ENCODE data around the gene ADAT3. TPM values are rescaled to one million over a fixed set of nuclear protein-coding genes. Genes with fewer than 3 reads are reported as not detected.
A peak's percentile ranks its signal among the peaks of the same experiment; 100 is the strongest.

The ADAT3 gene
- total and polyA plus RNA-seq, 2 of the 4 experiments (the other 2 are of a cell fraction) = 0.36 to 2.8 TPM

DNA sequence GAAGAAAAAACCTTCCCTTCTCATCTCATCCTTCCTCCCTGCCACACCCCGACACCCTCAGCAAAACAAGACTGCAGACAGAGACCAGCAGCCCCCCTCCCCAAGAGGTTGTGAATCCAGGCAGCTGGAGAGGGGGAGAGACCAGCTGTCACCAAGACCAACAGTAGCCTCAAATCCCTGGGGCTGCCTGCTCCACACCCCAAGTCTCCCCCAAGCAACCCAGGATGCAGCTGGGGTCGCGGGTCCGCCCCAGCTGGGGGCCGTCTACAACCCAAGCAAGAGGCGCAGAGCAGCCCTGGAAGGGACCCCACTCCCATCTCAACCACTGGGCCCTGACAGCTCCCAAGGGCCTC lies 48.9 kb upstream of the ADAT3 start:
- peak overlapping the region; percentile 6; the same call in 1 of the 2 replicates for H3K4me3 ChIP-seq (ENCODE audit: insufficient read depth, low read depth, low read length)
- H4K5ac ChIP-seq (ENCODE audit: low read depth, low read length) = peak overlapping the region; percentile 84
- TF ChIP-seq RAD21 (IDR thresholded peaks at IDR 0.05; ENCODE audit: low read length) = no peak
- no peak for TF ChIP-seq MAZ (IDR thresholded peaks at IDR 0.05; ENCODE audit: borderline replicate concordance, low read depth, low read length)
- TF ChIP-seq SMC3 (IDR thresholded peaks at IDR 0.05; ENCODE audit: low read depth, low read length) = no peak
- TF ChIP-seq BHLHE40 (IDR thresholded peaks at IDR 0.05; ENCODE audit: low read depth, low read length) = no peak
- TF ChIP-seq RCOR1 (IDR thresholded peaks at IDR 0.05; ENCODE audit: insufficient replicate concordance, low read length) = no peak
- TF ChIP-seq CEBPB (IDR thresholded peaks at IDR 0.05; ENCODE audit: low read depth, low read length) = no peak
- TF ChIP-seq, protein P1, sequence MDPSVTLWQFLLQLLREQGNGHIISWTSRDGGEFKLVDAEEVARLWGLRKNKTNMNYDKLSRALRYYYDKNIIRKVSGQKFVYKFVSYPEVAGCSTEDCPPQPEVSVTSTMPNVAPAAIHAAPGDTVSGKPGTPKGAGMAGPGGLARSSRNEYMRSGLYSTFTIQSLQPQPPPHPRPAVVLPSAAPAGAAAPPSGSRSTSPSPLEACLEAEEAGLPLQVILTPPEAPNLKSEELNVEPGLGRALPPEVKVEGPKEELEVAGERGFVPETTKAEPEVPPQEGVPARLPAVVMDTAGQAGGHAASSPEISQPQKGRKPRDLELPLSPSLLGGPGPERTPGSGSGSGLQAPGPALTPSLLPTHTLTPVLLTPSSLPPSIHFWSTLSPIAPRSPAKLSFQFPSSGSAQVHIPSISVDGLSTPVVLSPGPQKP (IDR thresholded peaks at IDR 0.05; ENCODE audit: borderline replicate concordance, low read depth, low read length) = no peak
- no peak overlapping the region for H2BK20ac ChIP-seq (ENCODE audit: low read depth, low read length)
- H3K9ac ChIP-seq (ENCODE audit: low read depth, low read length) = peak overlapping the region; percentile 88
- peak overlapping the region; percentile 98 for H3K4ac ChIP-seq (ENCODE audit: low read depth, low read length)
- H3K4me2 ChIP-seq (ENCODE audit: low read depth, low read length) = peak overlapping the region; percentile 90
- H2BK120ac ChIP-seq (ENCODE audit: low read depth, low read length) = peak overlapping the region; percentile 80
- H3K14ac ChIP-seq (replicated peaks; ENCODE audit: low read depth, low read length) = peak overlapping the region; percentile 97
- no CpG with 5 or more reads among the region's 6 CpGs for WGBS, 2 experiments (ENCODE audit: extremely low coverage in 2 of 2, insufficient read length in 1 of 2)
- H3K27ac ChIP-seq (ENCODE audit: insufficient read depth, low read length) = peak overlapping the region; percentile 98
- peaks cover 8 to 89% of the 10 kb centered on the region in 2 experiments; a peak in 3 of 4 replicates for H3K79me1 ChIP-seq (ENCODE audit: low read depth in 1 of 2, low read length in 2 of 2)
- DNase-seq (no peak), ATAC-seq (ENCODE audit: low read depth) (no peak)
- peaks cover 7% of the 10 kb centered on the region; the same call in 1 of the 2 replicates for H3K9me1 ChIP-seq (ENCODE audit: insufficient read depth, low read length)
- H4K91ac ChIP-seq (ENCODE audit: insufficient read depth, low read depth, low read length) = peak overlapping the region; percentile 97
- H3K9me3 ChIP-seq (ENCODE audit: control insufficient read depth, insufficient read depth, low read length) = no peaks in the 10 kb centered on the region
- peak overlapping the region; percentile 54 for H3K23ac ChIP-seq (ENCODE audit: low read depth, low read length)
- H3K18ac ChIP-seq (ENCODE audit: low read depth, low read length) = peak overlapping the region; percentile 9; the same call in 1 of the 2 replicates
- H3K56ac ChIP-seq (ENCODE audit: extremely low read depth, insufficient read depth, low read length) = no peak overlapping the region
- CTCF ChIA-PET = interaction anchor here (0.6 kb wide), 1 partner anchor 27 kb away, joined by 3 read pairs; no protein-coding TSS in a partner anchor
- intact Hi-C loops (cut with micrococcal nuclease) (no loop called here), in situ Hi-C loops (cut with MboI; ENCODE audit: low sequenced_read_pairs) (no loop called here), dilution Hi-C loops (cut with HindIII; ENCODE audit: low sequenced_read_pairs, unreplicated experiment) (no loop called here)
- H2BK15ac ChIP-seq (ENCODE audit: low read depth, low read length) = peak overlapping the region; percentile 51; the same call in 1 of the 3 replicates
- peak overlapping the region; percentile 88 to 93 for H4K8ac ChIP-seq (ENCODE audit: low read depth in 2 of 2, low read length in 2 of 2)
- peak overlapping the region; percentile 82 for H2AFZ ChIP-seq (replicated peaks; ENCODE audit: low read length, poor library complexity)
- no TSS peak for BruUV-seq (replicated peaks)
- H4K20me1 ChIP-seq (ENCODE audit: insufficient read depth, low read length) = peaks cover 78% of the 10 kb centered on the region
- POLR2A ChIA-PET (ENCODE audit: unreplicated experiment) = no interaction called here
- H2AK9ac ChIP-seq (replicated peaks; ENCODE audit: low read depth, low read length, poor library complexity) = peak overlapping the region; percentile 100
- H3K36me3 ChIP-seq (ENCODE audit: control insufficient read depth, insufficient read depth, low read length) = no peaks in the 10 kb centered on the region
- peak overlapping the region; percentile 94 for H2BK5ac ChIP-seq (ENCODE audit: low read depth, low read length, poor library complexity, severe bottlenecking)
- H3K4me1 ChIP-seq (ENCODE audit: control insufficient read depth, insufficient read depth, low read length) = peaks cover 56% of the 10 kb centered on the region
- peak overlapping the region; percentile 100 for H2AK5ac ChIP-seq (ENCODE audit: low read depth, low read length)
- no peaks in the 10 kb centered on the region for H3K27me3 ChIP-seq (ENCODE audit: control insufficient read depth, insufficient read depth, low read length)

Measured in IMR-90 (cell line).